ENCODE data around the gene NOL12. TPM values are rescaled to one million over a fixed set of nuclear protein-coding genes. Genes with fewer than 3 reads are reported as not detected.
A peak's percentile ranks its signal among the peaks of the same experiment; 100 is the strongest.

NOL12 gene
- total RNA-seq, 1 experiment from 2014 or later: 31.4 TPM

- TF ChIP-seq ZBTB33 (IDR thresholded peaks at IDR 0.05; ENCODE audit: extremely low read depth, insufficient replicate concordance, low read length) (no peak), CTCF (IDR thresholded peaks at IDR 0.05 in 2 of 3, conservative IDR thresholded peaks at IDR 0.05 in 1 of 3; ENCODE audit: borderline replicate concordance in 1 of 3, insufficient read depth in 1 of 3, low read depth in 2 of 3, low read length in 2 of 3) (no peak), POLR2A (IDR thresholded peaks at IDR 0.05; ENCODE audit: borderline replicate concordance, extremely low read depth, insufficient read depth, insufficient read length) (no peak)
Observed at GRCh38 chr22:37660709-37661045, 25.5 kb upstream of the NOL12 start (continued).

GRCh38 chr22:37661160-37661924, 24.8 kb upstream of the NOL12 start:
- Histone ChIP-seq H3K9ac (ENCODE audit: low read length) (no peak overlapping the region), H3K9me2 (ENCODE audit: insufficient read depth) (no peaks in the 10 kb centered on the region), H3K4me1 (ENCODE audit: control insufficient read depth in 1 of 2, insufficient read depth in 2 of 2, low read length in 2 of 2) (peaks cover 11 to 34% of the 10 kb centered on the region in 2 experiments; a peak in 3 of 4 replicates), H3K27me3 (ENCODE audit: insufficient read depth, low read length) (no peaks in the 10 kb centered on the region), H3K27ac (ENCODE audit: low read depth, low read length) (no peak overlapping the region), H3K9me3 (ENCODE audit: control insufficient read depth in 1 of 2, insufficient read depth in 1 of 2, low read depth in 1 of 2, low read length in 2 of 2) (no peaks in the 10 kb centered on the region), H2AFZ (ENCODE audit: low read depth, low read length, poor library complexity, severe bottlenecking) (no peak overlapping the region), H4K20me1 (ENCODE audit: insufficient read depth) (no peaks in the 10 kb centered on the region), H3K4me3 (replicated peaks in 1 of 2; ENCODE audit: low read depth in 1 of 2, low read length in 2 of 2) (no peak overlapping the region), H3K36me3 (ENCODE audit: control insufficient read depth in 1 of 2, insufficient read depth in 2 of 2, low read length in 2 of 2) (peaks cover 8 to 22% of the 10 kb centered on the region in 2 experiments; a peak in 1 of 4 replicates), H3K79me2 (ENCODE audit: insufficient read depth, low read length) (peaks cover 55% of the 10 kb centered on the region), H3K4me2 (ENCODE audit: low read length) (no peak overlapping the region)
- no peak for TF ChIP-seq ATF3 (IDR thresholded peaks at IDR 0.05)
- TF ChIP-seq CTCF (IDR thresholded peaks at IDR 0.05 in 2 of 3, conservative IDR thresholded peaks at IDR 0.05 in 1 of 3; ENCODE audit: borderline replicate concordance in 1 of 3, insufficient read depth in 1 of 3, low read depth in 2 of 3, low read length in 2 of 3): peak in 2 of 3 experiments; percentile 19 to 36; a peak in 3 of 6 replicates
- CTCF ChIA-PET: interaction anchor here (0.7 to 2.2 kb wide), 4 partner anchors 10 to 130 kb away, joined by 3 to 11 read pairs (median 4); no protein-coding TSS in a partner anchor
- ATAC-seq: no peak
- BruUV-seq (replicated peaks): no TSS peak
- POLR2A ChIA-PET: interaction anchor here (1.0 to 4.5 kb wide), 2 partner anchors 10 to 14 kb away, joined by 3 to 23 read pairs; partner anchors contain the start of gene LGALS1
- RAD21 ChIA-PET (ENCODE audit: low non-redundant PET in 1 of 2, low total read pairs in 2 of 2, uncharacterized antibody in 2 of 2, unreplicated experiment in 2 of 2): interaction anchor here in 1 of 2 experiments (0.5 kb wide), 1 partner anchor 22 kb away, joined by 5 read pairs; no protein-coding TSS in a partner anchor
- DNase-seq (ENCODE audit: low read depth, low spot score): no peak
- intact Hi-C loops (cut with micrococcal nuclease): no loop called here

Measured in HCT116 (cell line).